SK-N-MC (cell line): Measurements from ENCODE around the gene POU6F1.
"Not testable (repeated sequence)": the region's sequence is repeated elsewhere in the genome, so short reads cannot be mapped to it uniquely, and the experiment has no call there.

Experiments used
- DNase-seq: peaks from one replicate; pipeline ENCODE4 v3.0.0-alpha.2; 2011; ENCODE audit warnings: low read depth, low spot score
- H3K27ac ChIP-seq: fragments of 200-600 bp; sonication (generic); 2 replicates; pipeline ENCODE4 v1.5.1; 2016; ENCODE audit warnings: mixed run types
- H3K36me3 ChIP-seq: fragments of 200-600 bp; sonication (generic); 2 replicates; pipeline ENCODE4 v1.6.1; 2017; ENCODE audit warnings: antibody characterized with exemption, low read length, mixed read lengths; ENCODE audit not compliant: insufficient read depth
- H3K4me3 ChIP-seq: fragments of 200-600 bp; sonication (generic); 2 replicates; pipeline ENCODE4 v1.5.1; 2016
- H3K9ac ChIP-seq: fragments of 200-600 bp; sonication (generic); 2 replicates; pipeline ENCODE4 v1.8.0; 2017; ENCODE audit warnings: mixed run types, mixed read lengths; ENCODE audit not compliant: insufficient read length
- H3K9me3 ChIP-seq: fragments of 200-600 bp; sonication (generic); 2 replicates; pipeline ENCODE4 v1.6.1; 2017; ENCODE audit warnings: low read depth, mild to moderate bottlenecking, antibody characterized with exemption, low read length, moderate library complexity, mixed read lengths
- EZH2 ChIP-seq: fragments of 200-600 bp; sonication (generic); IDR thresholded peaks from one replicate; pipeline ENCODE4 v1.6.1; 2017; ENCODE audit warnings: antibody characterized with exemption
- FOXP2 ChIP-seq: optimal IDR thresholded peaks from 2 replicates; pipeline ENCODE3; 2011; ENCODE audit warnings: mild to moderate bottlenecking, moderate library complexity; ENCODE audit not compliant: insufficient read depth; ENCODE audit errors: extremely low read length, control extremely low read depth
- POLR2AphosphoS5 ChIP-seq: IDR thresholded peaks from 2 replicates; pipeline ENCODE4 v1.6.1; 2012; ENCODE audit warnings: mild to moderate bottlenecking, low read depth, low read length, borderline replicate concordance

Gene POU6F1

DNA sequence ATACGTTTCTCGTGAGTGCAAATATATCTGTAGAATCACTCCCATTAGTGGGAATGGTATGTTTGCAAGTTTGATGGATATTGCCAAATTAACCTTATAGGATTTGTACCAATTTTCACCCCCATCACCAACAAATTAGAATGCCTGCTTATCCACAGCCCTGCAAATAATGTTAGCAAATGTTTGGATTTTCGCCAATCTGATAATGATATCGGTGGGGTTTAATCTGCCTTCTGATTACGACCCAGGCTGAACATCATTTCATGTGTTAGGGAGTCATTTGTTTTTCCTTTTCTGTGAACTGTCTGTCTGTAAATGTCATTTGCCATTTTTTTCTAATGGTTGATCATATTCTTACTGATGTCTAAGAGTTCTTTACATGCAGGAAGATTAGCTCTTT is 16.7 kb upstream of the POU6F1 start:
- H3K4me3 ChIP-seq: no peak overlapping the region
- no peak for TF ChIP-seq EZH2
- no peak for TF ChIP-seq FOXP2
- no peak for TF ChIP-seq POLR2AphosphoS5
- no peak for DNase-seq

DNA sequence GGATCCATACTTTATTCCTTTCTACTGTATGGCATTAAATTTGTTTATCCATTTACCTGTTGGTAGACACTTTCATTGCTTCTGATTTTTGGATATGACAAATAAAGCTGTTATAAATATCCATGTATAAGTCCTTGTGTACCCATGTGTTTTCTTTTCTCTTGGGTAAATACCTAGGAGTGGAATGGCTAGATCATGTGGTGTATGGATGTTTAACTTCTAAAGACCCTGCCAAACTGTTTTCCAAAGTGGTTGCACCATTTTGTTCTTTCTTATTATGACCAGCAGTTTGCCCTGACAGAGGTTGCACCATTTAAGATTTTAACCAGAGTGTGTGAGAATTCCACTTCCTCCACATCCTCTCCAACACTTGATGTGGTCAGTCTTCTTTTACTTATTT is 14.8 kb upstream of the POU6F1 start:
- no peak overlapping the region for H3K4me3 ChIP-seq
- TF ChIP-seq EZH2 (no peak), FOXP2 (no peak), POLR2AphosphoS5 (no peak)
- no peaks in the 10 kb centered on the region for H3K36me3 ChIP-seq
- no peak for DNase-seq
- H3K27ac ChIP-seq: no peak overlapping the region
- no peaks in the 10 kb centered on the region for H3K9me3 ChIP-seq
- no peak overlapping the region for H3K9ac ChIP-seq

More for the DNA sequence above, 16.7 kb upstream of the POU6F1 start:
- Histone ChIP-seq H3K27ac (no peak overlapping the region), H3K9ac (no peak overlapping the region), H3K36me3 (no peaks in the 10 kb centered on the region), H3K9me3 (no peaks in the 10 kb centered on the region)

DNA sequence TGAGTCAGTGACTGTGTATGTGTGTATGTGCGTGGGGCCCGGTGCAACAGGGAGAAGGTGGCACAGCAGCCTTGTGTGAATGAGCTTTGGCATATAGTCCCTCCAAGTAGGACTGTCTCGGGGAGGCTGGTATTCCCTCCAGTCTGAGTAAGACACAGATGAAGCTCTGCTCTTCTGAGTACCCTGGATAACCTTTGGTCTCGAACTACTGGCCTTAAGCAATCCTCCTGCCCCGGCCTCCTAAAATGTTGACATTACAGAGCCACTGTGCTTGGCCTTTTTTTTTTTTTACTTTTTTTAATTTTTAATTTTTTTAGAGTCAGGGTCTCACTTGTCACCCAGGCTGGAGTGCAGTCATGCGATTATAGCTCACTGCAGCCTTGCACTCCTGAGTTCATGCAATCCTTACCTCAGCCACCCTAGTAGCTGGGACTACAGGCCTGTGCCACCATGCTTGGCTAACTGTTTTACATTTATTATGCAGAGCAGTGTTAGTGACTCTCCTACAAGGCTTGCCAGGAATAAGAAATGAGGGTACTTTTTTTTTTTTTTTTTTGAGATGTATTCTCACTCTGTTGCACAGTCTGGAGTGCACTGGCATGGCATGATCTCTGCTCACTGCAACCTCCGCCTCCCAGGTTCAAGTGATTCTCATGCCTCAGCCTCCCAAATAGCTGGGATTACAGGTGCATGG is 11.4 kb upstream of the POU6F1 start:
- H3K27ac ChIP-seq: no peak overlapping the region
- no peaks in the 10 kb centered on the region for H3K9me3 ChIP-seq
- TF ChIP-seq POLR2AphosphoS5 (no peak), EZH2 (no peak), FOXP2 (no peak)
- no peak for DNase-seq
- H3K9ac ChIP-seq: no peak overlapping the region
- H3K36me3 ChIP-seq: no peaks in the 10 kb centered on the region
- H3K4me3 ChIP-seq: no peak overlapping the region

DNA sequence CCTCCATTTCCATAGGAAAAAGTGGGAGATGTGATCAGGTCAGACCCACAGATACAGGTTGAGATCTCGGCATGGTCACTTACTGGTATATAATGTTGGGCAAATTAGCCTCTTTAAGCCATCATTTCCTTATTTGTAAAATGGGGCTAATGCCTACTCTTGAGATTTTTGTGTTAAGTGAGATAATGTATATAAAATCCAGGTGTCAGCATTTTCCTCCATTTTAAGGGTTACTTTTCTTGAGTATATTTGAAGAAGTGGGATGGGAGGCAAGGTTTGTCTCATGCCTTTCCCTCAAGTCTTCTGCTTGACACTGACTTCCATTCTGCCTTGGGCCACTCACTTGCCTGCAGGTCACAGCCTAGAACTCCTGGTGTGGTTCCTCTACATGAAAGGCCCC is 10.1 kb upstream of the POU6F1 start:
- H3K9ac ChIP-seq: no peak overlapping the region
- no peak for TF ChIP-seq EZH2
- TF ChIP-seq FOXP2: no peak
- TF ChIP-seq POLR2AphosphoS5: no peak
- no peak overlapping the region for H3K4me3 ChIP-seq
- no peak overlapping the region for H3K27ac ChIP-seq
- H3K36me3 ChIP-seq: no peaks in the 10 kb centered on the region
- no peaks in the 10 kb centered on the region for H3K9me3 ChIP-seq
- DNase-seq: no peak

DNA sequence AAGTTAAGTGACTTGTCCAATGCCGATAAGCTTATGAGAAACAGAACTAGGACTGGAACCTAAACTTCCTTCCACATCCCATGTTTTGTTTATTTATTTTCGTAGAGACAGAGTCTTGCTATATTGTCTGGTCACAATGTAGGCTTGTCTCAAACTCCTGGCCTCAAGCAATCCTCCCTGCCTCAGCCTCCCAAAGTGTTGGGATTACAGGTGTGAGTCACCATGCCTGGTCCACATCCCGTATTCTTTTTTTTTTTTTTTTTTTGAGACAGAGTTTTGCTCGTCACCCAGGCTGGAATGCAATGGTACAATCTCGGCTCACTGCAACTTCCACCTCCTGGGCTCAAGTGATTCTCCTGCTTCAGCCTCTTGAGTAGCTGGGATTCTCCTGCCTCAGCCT is 9.2 kb upstream of the POU6F1 start:
- H3K36me3 ChIP-seq, H3K4me3 ChIP-seq, H3K9ac ChIP-seq, H3K9me3 ChIP-seq, DNase-seq, H3K27ac ChIP-seq: not testable (repeated sequence)

DNA sequence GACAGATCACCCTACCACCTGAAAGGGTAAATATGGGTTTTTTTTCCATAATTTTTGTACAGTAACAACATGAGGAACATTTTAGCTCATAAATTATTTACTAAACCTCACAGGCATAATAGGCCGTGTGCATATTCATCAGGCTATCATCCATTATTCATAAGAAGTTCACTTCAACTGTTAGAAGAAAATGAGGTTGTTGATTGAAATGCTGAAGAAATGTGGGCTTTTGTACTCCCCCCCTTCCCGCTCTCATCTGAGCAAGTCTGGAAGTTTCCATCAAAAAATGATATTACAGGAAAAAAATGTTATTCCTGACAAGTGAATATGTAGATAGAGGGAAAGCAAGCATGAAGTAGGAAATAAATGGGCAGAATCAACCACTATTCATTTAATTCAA is 7.9 kb upstream of the POU6F1 start:
- H3K9ac ChIP-seq: no peak overlapping the region
- no peaks in the 10 kb centered on the region for H3K36me3 ChIP-seq
- no peak for TF ChIP-seq FOXP2
- TF ChIP-seq EZH2: no peak
- no peak for TF ChIP-seq POLR2AphosphoS5
- H3K9me3 ChIP-seq: no peaks in the 10 kb centered on the region
- peak overlapping the region; percentile 27 for H3K4me3 ChIP-seq
- peak overlapping the region; percentile 78 for H3K27ac ChIP-seq
- DNase-seq: peak; percentile 76

DNA sequence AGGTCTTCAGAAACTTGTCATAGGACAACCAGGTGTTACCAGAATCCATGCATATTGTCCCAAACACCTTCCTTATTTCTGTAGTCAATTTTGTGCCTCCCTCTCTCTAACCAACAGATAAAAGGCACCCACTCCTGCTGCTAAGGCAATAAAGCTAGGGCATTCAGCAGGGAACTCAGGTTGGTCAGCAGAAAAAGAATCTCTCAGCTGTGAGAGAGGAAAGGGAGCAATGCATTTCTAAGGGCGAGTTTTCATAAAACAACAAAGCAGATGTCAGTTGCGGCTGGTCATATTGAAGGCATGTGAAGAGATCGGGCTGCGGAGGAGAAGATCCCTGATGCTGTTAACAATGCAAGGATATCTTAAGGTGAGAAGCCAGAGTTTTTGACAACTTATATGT is 7.4 kb upstream of the POU6F1 start:
- Histone ChIP-seq H3K9me3 (no peaks in the 10 kb centered on the region), H3K27ac (peak overlapping the region; percentile 78), H3K4me3 (peak overlapping the region; percentile 27; the same call in 1 of the 2 replicates), H3K9ac (no peak overlapping the region), H3K36me3 (no peaks in the 10 kb centered on the region)
- TF ChIP-seq EZH2: no peak
- TF ChIP-seq FOXP2: no peak
- no peak for TF ChIP-seq POLR2AphosphoS5
- DNase-seq: no peak

DNA sequence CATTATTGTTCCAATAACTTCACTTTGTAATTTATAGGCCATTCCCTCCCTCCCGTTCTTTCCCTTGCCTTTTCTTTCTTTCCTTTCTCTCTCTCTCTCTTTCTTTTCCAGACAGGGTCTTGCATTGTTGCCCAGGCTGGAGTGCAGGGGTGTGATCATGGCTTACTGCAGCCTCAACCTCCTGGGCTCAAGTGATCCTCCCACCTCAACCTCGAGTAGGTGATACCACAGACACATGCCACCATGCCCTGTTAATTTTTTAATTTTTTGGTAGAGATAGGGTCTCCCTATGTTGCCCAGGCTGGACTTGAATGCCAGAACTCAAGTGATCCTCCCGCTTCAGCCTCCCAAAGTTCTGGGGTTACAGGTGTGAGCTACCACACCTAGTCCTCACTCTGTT is 6.8 kb upstream of the POU6F1 start:
- Histone ChIP-seq H3K9ac (no peak overlapping the region), H3K27ac (no peak overlapping the region), H3K36me3 (no peaks in the 10 kb centered on the region), H3K9me3 (no peaks in the 10 kb centered on the region), H3K4me3 (no peak overlapping the region)
- TF ChIP-seq POLR2AphosphoS5 (no peak), EZH2 (no peak), FOXP2 (no peak)
- no peak for DNase-seq

DNA sequence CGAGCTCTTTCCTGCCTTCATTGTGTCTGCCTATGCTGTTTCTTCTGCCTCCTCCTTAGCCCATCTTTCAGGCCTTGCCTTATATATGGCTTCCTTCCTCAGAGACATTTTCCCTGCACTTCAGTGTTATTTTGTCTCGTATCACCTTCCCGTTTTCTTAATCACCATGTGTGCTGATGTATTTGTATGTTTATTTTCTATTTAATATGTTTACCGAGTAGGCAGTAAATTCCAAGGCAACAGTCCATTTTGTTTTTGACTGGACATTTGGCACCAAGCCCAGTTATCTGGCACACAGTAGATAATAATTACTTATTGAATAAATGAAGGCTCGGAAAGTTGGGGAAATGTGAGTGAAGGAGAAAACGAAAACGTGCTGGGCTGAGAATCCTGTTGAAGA is 4.6 kb upstream of the POU6F1 start:
- H3K9ac ChIP-seq: no peak overlapping the region
- no peak for DNase-seq
- no peaks in the 10 kb centered on the region for H3K36me3 ChIP-seq
- no peak overlapping the region; the same call in 1 of the 2 replicates for H3K27ac ChIP-seq
- H3K4me3 ChIP-seq: no peak overlapping the region
- no peaks in the 10 kb centered on the region for H3K9me3 ChIP-seq
- TF ChIP-seq POLR2AphosphoS5 (no peak), FOXP2 (no peak), EZH2 (no peak)

DNA sequence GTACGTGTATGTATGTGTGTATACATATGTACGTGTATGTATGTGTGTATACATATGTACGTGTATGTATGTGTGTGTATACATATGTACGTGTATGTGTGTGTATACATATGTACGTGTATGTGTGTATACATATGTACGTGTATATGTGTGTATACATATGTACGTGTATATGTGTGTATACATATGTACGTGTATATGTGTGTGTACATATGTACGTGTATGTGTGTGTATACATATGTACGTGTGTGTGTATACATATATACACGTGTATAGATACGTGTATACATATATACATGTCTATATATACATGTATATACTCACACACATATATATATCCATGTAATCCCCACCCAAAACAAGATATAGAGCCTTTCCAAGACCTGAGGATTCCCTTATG is 2.0 kb upstream of the POU6F1 start:
- not testable (repeated sequence) for DNase-seq, H3K4me3 ChIP-seq, H3K9me3 ChIP-seq, H3K36me3 ChIP-seq, H3K27ac ChIP-seq, H3K9ac ChIP-seq
